SH-SY5Y (cell line): ENCODE results near the gene BACH2.

Experiments
- GATA2 ChIP-seq: IDR thresholded peaks from 2 replicates; pipeline ENCODE4 v1.6.1; 2011; ENCODE audit warnings: mild to moderate bottlenecking, low read depth, low read length
- GATA3 ChIP-seq: IDR thresholded peaks from 2 replicates; pipeline ENCODE4 v1.6.1; 2011; ENCODE audit warnings: low read depth, mild to moderate bottlenecking, low read length, moderate library complexity

The BACH2 gene

DNA sequence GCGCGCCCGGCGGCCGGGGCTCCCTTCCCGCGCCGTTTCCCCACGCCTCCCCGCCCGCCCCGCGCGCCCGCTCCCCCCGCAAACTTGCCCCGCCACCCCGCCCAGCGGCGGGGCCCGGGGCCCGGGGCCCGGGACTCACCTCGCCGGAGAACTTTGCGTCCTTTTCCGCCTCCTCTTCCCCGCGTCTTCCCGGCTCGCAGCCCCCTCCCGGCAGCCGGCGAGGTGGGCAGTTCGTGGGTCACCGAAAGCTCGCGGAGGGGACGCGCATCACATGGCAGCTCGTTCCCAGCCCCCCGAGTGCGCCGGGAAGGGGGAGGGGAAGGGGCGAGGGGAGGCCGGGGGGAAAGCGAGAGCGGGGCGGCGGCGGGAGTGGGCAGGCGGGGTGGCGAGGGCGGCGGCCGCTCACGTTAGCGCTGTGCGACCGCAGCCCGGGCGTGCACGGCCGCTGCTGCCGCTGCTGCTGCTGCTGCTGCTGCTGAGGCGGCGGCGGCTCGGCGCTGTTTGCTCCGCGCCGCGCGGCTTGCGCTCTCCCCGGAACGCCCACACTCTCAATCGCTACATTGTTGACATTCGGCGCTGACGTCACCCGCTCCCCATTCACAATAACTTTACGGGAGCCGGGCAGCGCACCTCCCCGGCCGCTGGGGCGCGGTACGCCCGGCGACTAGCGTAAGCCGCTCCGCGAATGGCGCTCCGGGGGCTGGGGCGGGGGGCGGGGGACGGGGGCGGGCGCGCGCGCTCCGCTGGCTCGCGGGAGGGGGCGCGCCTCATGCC is at the start of gene BACH2:
BACH2 (minus strand) TSS at position 503 of the 774 bp plus-strand sequence. CDS start 287,999 bp downstream, outside the sequence.
- TF ChIP-seq GATA2 (no peak; the same call in 1 of the 2 replicates), GATA3 (no peak)

DNA sequence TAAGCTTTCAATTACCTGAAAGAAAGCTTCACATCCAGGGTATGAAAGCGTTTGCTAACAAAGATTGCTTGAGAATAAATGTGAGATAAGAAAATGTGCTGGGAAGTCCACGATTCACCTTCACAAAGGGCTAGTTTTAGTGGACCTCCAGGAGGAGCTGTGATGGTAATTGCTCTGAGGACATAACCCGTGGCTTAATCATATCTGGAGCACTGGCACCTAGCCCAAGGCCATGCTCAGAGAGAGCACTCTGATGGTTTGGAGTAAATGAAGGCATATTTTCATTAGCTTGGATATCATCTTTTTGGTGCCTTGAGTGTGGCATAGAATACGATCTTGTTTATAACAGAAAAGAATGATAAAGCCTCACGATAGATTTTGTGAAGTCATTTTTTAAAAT is 46.9 kb upstream of the BACH2 start:
- TF ChIP-seq GATA2 (no peak), GATA3 (no peak)

DNA sequence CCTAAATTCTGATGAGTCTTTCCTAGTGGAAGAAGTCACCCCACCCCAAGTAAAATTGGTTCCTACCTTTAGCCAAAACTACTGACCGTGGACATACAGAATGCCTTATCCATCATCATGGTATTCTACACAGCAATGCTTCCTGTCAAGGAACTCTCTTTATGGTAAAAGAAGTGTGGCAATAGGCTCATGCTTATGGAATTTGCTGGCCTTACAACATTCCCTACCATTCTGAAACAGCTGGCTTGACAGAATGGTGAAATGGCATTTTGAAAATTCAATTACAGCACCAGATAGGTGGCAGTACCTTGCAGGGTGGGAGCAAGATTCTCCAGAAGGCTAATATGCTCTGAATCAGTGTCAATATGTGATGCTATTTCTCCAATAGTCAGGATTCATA is 41.8 kb upstream of the BACH2 start:
- TF ChIP-seq GATA3 = no peak
- no peak for TF ChIP-seq GATA2

DNA sequence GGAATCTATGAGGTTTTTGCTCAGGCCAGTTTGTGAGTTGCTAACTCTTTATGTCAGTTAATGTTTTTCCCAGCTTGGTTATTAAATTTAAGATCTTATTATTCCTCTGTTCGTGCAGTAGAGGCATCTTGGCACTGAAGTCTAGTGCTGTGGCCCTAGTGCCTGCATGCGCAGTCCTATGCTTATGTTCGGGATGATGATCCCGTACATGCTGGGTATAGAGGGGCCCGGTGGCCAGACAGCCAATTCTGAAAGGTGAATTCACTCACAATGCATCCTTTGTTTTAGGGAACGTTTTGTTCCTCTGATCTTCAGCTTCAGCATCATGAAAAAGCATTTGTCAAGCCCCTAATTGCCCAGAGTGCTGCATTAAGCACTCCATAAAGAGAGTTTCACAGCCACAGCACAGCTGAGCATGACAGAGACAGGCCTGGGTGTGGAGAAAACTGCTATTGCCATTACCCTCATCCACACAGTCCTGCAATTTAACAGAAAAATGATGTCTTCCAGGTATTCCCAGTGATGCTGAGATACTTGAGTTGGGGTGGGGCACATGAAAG is 39.8 kb upstream of the BACH2 start:
- TF ChIP-seq GATA2 = no peak
- no peak for TF ChIP-seq GATA3

DNA sequence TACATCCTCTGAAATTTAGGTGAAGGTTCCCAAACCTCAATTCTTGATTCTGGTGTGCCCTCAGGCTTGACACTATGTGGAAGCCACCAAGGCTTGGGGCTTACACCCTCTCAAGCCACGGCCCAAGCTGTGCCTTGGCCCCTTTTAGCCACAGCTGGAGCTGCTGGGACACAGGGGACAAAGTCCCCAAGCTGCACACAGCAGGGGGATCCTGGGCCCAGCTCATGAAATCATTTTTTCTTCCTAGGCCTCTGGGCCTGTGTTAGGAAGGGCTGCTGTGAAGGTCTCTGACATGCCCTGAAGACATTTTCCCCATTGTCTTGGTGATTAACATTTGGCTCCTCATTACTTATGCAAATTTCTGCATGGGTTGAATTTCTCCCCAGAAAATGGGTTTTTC is 37.3 kb upstream of the BACH2 start:
- TF ChIP-seq GATA3 (no peak), GATA2 (no peak)

DNA sequence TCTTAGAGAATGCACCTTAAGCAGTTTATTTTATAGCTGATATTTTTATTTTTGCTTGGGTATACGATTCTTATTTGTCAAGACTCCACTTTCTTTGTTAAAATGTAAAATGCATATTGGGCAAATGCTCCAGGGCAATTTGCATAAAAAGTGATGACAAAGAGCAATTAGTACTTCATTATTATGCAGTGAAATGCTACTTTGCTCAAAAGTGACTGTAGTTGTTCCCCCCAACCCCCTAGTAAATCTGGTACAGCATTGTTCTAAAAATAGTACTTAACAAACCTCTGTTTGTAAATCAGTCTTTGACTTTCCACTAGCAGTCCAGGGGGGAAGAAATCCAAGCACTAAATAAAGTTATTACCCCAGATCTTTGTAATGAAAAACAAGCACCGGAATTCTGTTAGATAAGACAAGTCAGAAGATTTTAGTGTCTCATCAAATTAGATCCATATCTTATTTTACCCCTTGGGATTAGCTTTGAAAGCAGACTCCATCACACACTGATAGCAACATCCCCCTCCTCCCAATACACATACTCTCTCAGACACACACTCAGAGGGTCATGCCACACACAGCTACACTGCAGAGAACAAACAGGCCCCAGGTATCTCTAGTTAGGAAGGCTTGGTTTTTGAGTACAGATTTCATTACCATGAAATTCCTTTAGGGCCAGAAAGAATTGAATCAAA is 32.9 kb upstream of the BACH2 start:
- TF ChIP-seq GATA3 = peak; percentile 36; the same call in 1 of the 2 replicates
- TF ChIP-seq GATA2 = peak; percentile 67

DNA sequence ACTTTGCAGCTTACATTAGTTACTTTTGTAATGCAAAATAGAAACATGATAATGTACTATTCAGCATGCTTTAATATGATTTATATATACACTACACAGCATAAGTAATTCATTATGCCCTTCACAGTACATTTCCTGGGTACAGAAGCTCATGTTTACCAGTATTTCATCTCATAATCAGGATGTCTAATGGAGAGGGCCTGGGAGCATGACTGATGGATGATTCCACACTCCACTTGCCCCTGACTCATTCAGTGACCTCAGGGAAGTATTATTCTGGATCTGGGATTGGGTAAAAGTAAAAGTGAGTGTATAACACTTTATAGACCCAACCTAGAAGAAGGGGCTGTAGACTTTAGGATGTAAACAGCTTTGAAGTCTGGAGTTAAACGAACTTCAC is 31.4 kb upstream of the BACH2 start:
- no peak for TF ChIP-seq GATA2
- TF ChIP-seq GATA3 = no peak

DNA sequence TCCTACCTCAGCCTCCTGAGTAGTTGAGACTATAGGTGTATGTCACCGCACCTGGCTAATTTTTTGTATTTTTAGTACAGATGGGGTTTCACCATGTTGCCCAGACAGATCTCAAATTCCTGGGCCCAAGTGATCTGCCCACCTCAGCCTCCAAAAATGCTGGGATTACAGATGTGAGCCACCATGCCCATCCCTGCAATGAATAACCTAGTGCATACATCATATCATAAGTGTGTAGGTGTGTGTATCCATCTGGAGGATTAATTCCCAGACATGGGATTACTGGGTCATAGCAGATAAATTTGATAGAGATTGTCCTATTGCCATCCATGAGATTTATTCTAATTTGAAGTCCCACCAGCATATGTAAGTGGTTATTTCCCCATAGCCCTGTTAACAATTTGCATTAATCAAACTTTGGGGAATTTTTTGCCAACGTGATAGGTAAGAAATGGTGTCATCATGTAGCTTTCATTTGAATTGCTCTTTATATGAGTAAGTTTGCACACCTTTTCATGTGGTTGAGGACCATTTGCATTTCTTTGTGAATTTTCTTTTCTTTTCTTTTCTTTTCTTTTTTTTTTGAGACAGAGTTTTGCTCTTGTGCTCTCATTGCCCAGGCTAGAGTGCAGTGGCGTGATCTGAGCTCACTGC is 29.9 kb upstream of the BACH2 start:
- TF ChIP-seq GATA3 = no peak
- TF ChIP-seq GATA2 = no peak

DNA sequence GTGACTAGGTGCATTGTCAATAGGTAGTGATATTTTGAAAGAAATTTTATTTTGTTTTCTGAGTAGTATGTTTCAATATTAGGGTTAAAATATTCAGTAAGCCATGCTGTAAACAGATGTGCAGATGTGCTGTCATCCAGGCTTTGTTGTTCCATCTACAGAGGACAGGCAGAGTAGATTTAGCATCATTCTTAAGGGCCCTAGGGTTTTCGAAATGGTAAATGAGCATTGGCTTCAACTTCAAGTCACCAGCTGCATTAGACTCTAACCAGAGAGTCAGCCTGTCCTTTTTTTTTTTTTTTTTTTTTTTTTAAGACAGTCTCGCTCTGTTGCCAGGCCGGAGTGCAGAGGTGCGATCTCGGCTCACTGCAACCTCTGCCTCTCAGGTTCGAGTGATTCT is 27.1 kb upstream of the BACH2 start:
- TF ChIP-seq GATA2 (no peak), GATA3 (no peak)

DNA sequence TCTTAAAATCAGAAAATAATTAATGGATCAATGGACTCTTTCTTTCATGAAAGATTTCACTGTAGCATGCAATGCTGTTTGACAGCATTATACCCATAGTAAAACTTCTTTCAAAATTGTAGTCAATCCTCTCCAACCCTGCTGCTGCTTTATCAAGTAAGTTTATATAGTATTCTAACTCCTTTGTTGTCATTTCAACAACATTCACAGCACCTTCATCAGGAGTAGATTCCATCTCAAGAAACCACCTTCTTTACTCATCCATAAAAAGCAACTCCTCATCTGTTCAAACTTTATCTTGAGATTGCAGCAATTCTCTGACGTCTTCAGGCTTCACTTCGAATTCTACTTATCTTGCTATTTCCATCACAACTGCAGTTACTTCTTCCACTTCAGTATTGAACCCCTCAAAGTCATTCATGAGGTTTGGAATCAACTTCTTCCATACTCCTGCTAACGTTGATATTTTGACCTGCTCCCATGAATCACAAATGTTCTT is 26.4 kb upstream of the BACH2 start:
- TF ChIP-seq GATA3 (no peak), GATA2 (no peak)

DNA sequence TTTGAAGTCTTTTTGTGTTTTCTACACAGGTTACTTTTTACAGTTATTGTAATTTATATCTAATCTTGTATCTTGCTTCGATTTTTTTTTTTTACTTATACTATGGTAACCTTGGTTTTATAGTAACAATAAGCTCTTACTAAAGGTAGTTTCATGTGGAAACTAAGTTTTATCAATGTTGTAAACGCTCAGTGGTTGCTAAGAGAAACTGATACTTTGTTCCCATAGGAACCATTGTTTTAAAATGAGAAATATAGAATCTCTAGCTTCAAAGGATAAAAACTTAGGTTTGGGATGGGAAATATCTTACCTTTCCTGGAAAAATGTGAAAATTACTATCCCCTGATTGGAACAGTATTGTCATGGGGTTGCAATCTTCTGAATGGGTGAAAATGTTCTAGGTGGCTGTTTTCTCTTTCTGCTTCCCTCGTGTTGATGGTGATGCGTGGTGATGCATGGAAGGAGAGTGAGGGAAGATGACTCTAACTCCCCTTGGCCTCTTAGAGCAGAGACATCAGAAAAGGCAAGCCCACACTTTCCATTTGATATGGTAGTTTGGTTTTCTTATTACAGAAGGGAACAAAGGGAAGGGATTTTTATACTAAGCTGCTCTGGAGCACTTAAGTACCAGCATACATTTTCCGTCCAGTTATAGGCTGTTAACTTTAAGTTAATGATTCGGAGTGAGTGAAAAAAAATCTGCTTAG is 23.5 kb upstream of the BACH2 start:
- TF ChIP-seq GATA2 (no peak), GATA3 (no peak)

DNA sequence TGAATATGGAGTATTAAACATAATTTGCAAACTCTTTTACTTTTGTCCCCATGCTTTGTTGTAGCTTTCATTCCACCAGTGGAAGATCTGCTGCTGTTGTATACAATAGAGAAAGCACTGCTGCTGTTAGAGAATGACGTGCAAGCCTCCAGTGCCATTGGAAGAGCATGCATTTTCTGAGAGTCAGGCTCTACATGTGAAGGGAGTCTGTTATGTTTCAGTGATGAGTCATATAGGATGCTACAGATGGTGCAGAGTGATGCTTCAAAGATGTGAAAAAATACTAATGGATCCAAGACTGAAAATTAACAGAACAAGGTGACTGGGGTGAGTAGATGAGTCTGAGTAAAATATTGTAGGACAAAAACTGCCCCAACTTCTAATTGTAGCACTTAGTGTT is 22.4 kb upstream of the BACH2 start:
- TF ChIP-seq GATA3 (no peak), GATA2 (no peak)

DNA sequence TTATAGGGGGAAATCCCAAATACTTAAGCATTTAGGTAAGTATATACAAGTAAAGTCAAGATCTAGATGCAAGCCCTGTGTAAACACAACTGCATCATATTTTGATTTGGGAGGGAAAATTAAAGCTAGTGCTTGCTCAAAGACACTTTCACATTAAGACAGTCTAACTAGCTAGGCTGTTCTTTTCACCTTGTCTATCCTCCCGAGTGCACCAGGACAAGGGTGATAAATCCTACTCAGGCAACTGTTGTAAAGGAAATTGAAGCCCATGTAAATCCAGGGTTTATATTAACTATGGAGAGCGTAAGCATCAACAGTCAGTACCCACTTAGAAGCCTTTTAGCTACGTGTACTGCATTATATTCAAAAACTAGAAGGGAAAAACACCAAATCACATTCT is 19.3 kb upstream of the BACH2 start:
- TF ChIP-seq GATA2 (no peak), GATA3 (no peak)

DNA sequence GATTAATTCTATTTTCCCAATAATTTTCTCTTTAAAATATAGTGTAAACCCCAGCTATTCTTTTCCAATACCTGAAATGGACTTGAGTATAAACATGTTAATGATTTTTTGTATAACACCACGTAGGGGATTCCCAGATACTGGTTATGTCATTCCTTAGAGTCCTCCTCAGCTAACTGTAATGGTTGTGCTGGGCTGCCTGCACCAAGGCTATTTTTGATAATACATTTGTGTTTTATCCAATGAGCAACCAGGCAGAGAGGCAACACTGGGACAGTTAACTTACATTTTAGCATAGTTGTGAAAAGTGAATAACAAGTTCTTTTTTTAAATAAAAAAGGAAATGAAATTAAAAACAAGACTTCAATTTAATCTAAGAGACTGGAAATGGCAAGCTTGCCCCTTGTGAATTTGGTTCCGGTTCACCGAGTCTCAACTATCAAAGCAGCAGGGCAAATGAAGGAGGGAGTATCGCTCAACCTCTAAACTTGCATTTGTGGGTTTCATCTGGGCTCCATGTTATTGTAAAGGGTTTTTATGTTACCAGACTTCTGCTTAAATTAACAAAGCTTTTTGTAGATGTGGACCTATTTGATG is 18.8 kb upstream of the BACH2 start:
- TF ChIP-seq GATA2 (no peak), GATA3 (no peak)
